Ishikawa (cell line): ENCODE results near the gene TMPRSS4.

Experiments used
- CEBPB ChIP-seq: IDR thresholded peaks from 2 replicates; pipeline ENCODE4 v1.6.1; 2012
- CREB1 ChIP-seq: IDR thresholded peaks from 2 replicates; pipeline ENCODE4 v1.6.1; 2012; ENCODE audit warnings: low read depth
- EGR1 ChIP-seq: IDR thresholded peaks from 2 replicates; pipeline ENCODE4 v1.6.1; 2012
- EP300 ChIP-seq: IDR thresholded peaks from 2 replicates; pipeline ENCODE4 v1.6.1; 2012; ENCODE audit warnings: borderline replicate concordance
- FOXM1 ChIP-seq: IDR thresholded peaks from 2 replicates; pipeline ENCODE4 v1.6.1; 2012; ENCODE audit warnings: low read depth, borderline replicate concordance
- MAX ChIP-seq: IDR thresholded peaks from 2 replicates; pipeline ENCODE4 v1.6.1; 2012
- NFIC ChIP-seq: IDR thresholded peaks from 2 replicates; pipeline ENCODE4 v1.6.1; 2012
- RAD21 ChIP-seq: IDR thresholded peaks from 2 replicates; pipeline ENCODE4 v1.6.1; 2012; ENCODE audit warnings: low read depth
- TAF1 ChIP-seq: IDR thresholded peaks from 2 replicates; pipeline ENCODE4 v1.6.1; 2012; ENCODE audit warnings: low read depth, mild to moderate bottlenecking
- TCF12 ChIP-seq: IDR thresholded peaks from 2 replicates; pipeline ENCODE4 v1.6.1; 2012; ENCODE audit warnings: low read depth
- TEAD4 ChIP-seq: IDR thresholded peaks from 2 replicates; pipeline ENCODE4 v1.6.1; 2012
- USF1 ChIP-seq: IDR thresholded peaks from 2 replicates; pipeline ENCODE4 v1.6.1; 2012
- YY1 ChIP-seq: IDR thresholded peaks from 2 replicates; pipeline ENCODE4 v1.6.1; 2012; ENCODE audit warnings: low read depth
- ZBTB7A ChIP-seq: IDR thresholded peaks from 2 replicates; pipeline ENCODE4 v1.6.1; 2012; ENCODE audit warnings: low read depth
- TF ChIP-seq, protein P1 (sequence below): IDR thresholded peaks from 2 replicates; pipeline ENCODE4 v1.6.1; 2012; ENCODE audit warnings: low read depth, mild to moderate bottlenecking

TMPRSS4 gene

DNA sequence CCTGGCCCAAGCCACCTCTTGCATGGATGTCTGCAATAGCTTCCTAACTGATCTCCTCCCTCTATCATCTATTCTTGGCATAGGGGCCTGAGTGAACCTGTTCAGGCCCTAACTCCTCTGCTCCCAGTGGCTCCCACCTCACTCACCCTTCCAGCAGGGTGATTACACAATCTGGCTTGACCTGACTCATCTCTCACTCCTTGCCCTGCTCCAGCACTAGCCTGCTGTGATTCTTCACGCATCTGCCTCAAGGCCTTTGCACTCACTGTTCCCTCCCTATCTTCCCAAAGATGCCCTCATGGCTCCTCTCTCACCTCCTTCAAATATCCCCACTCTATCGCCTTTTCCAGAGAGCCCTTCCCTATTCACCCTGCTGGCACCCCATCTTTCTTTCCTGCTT is 65.2 kb downstream of the TMPRSS4 start:
- no peak for TF ChIP-seq TEAD4
- TF ChIP-seq EGR1 = no peak
- TF ChIP-seq EP300 = no peak
- TF ChIP-seq ZBTB7A = no peak
- TF ChIP-seq FOXM1 = no peak
- TF ChIP-seq CEBPB = 0 out of 2 replicates have a peak, but pooled peaks have one; percentile 28
- TF ChIP-seq RAD21 = no peak

DNA sequence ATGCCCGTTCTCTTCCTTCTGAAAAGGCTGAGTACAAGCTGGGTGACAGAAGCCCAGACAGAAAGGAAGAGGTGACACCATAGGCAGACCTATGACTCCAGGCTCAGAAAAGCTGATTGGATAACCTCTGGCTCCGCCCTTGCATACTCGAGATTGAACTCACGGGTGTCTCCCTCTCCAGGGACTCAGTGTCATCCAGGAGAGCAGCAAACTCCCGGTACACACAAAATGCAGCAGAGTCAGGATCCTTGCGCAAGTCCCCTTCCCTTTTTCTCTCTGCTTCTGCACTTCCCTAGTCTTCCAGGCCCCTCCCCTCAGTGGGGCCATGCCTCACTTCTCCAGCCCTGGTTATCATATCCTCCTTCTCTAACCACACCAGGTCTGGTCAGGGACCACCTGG is 65.9 kb downstream of the TMPRSS4 start:
- TF ChIP-seq ZBTB7A = no peak
- TF ChIP-seq EGR1 = no peak
- no peak for TF ChIP-seq CEBPB
- TF ChIP-seq TCF12 = no peak

DNA sequence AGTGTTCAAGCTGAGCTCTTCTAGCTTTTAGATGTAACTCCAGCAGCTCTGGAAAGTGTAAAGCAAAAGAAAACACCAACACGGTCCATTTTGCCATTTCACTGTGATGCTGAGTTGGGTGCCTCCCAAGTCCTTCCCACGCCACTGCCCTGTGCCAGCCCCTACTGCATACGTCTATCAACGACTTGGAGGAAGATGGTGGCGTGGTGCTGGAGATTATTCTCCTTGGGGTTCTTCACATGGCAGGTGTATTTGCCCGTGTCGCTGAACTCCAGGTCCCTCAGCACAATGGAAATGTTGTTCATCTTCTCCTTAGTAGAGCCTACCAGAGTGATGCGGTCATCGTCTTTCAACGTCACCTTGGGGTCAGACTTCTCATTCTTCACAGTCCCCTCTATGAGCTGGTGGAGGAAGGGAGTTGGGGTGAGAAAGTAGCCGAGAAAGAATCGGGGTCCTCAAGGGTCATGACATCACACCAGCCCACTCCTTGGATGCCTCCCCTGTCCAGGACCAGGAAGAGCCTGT is 66.8 kb downstream of the TMPRSS4 start:
- TF ChIP-seq EP300 = no peak
- TF ChIP-seq FOXM1 = no peak
- no peak for TF ChIP-seq TAF1
- TF ChIP-seq TEAD4 = no peak
- TF ChIP-seq CEBPB = no peak
- TF ChIP-seq NFIC = no peak
- TF ChIP-seq USF1 = no peak
- TF ChIP-seq CREB1 = no peak
- no peak for TF ChIP-seq TCF12
- no peak for TF ChIP-seq YY1
- TF ChIP-seq ZBTB7A = no peak
- TF ChIP-seq EGR1 = no peak
- TF ChIP-seq, protein P1, sequence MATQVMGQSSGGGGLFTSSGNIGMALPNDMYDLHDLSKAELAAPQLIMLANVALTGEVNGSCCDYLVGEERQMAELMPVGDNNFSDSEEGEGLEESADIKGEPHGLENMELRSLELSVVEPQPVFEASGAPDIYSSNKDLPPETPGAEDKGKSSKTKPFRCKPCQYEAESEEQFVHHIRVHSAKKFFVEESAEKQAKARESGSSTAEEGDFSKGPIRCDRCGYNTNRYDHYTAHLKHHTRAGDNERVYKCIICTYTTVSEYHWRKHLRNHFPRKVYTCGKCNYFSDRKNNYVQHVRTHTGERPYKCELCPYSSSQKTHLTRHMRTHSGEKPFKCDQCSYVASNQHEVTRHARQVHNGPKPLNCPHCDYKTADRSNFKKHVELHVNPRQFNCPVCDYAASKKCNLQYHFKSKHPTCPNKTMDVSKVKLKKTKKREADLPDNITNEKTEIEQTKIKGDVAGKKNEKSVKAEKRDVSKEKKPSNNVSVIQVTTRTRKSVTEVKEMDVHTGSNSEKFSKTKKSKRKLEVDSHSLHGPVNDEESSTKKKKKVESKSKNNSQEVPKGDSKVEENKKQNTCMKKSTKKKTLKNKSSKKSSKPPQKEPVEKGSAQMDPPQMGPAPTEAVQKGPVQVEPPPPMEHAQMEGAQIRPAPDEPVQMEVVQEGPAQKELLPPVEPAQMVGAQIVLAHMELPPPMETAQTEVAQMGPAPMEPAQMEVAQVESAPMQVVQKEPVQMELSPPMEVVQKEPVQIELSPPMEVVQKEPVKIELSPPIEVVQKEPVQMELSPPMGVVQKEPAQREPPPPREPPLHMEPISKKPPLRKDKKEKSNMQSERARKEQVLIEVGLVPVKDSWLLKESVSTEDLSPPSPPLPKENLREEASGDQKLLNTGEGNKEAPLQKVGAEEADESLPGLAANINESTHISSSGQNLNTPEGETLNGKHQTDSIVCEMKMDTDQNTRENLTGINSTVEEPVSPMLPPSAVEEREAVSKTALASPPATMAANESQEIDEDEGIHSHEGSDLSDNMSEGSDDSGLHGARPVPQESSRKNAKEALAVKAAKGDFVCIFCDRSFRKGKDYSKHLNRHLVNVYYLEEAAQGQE = no peak

DNA sequence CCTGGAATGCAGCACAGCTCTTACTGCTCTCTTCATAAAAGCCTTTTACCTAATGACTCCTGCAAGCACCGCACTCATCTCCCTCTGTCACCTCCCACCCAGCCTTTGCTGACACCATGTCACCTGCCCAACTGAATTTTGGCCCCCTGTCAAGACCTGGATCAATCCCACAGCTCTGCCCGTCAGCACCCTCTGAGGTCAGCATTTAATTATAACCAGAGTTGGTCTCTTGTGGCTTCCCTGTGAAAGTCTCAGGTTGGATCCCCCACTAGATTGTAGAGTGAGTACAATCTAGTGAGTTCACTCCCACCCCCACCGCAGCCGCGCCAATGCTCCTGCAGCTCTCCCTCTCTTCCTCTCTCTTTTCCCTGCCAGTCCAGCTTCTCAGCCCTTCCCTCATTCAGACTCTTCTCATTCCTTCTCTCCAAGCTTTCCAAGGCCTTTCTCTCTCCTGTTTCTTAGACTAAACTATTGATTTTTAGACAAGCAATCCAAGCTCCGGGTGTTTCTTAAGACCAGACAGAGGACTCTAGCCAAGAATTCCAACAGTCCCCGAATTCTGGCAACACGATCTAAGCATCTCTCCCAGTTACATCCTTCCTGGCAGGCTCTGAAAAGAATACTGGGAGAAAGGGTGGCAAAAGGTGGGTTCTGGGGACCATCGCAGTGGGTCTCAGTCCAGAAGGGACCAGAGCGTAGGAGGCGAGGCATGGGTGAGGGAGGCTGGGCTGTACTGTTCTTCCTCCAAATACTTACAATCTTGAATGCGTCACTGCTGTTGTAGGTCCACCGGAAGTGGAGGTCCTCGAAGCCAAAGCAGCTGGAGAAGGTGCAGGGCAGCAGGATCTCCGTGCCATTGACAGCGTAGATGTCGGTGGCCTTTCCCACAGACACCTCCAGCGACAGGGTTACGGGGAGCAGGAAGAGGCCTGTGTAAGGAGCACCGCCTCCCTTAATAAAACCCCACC is 67.7 kb downstream of the TMPRSS4 start:
- TF ChIP-seq NFIC (no peak), YY1 (no peak), CEBPB (no peak), TEAD4 (no peak), TCF12 (no peak), ZBTB7A (no peak), MAX (no peak), USF1 (no peak), CREB1 (no peak), RAD21 (no peak), FOXM1 (no peak), EP300 (no peak), EGR1 (no peak)
- TF ChIP-seq, protein P1 = no peak

DNA sequence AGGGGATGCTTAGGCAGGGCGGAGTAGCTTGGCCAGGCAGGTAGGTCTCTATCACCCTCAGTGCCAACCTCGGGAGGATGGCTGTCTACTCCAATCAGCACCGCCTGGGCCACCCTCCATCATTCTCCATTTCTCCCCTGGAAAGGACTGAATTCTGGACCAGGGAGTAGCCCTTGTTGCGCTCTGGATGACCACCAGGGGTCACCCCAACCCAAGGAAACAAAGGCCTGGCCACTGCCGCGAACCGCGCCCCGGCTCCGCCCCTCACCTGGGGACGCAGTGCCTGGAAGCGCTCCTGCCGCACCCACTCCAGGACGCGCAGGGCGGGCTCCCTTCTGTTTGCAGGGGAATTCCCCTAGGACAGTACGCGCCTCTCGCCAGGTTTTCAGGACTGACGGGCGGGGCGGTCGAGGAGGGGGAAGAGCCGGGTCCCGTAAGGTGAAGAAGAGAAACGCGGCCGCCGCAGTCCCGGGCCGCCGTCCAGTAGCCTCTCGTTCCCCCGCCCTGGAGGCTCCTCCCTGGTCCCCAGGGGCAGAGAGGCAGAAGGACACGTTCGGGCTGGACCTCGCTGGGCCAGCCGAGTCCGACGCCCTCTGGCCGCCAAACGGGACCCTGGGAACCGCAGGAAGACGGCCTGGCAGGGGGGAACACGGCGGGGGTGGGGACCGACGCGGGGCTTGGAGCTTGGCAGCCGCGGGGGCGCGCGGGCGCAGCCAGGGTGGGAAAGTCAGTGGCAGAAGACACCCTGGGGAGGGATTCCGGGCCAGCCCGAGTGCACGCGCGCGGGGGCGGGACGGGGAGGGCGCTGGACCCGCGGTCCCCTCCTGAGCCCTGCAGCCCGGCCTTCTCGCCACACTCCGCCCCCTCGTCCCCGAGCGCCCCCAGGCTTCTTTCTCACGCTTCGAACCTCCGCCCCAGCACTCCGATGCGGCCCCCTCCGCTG is 68.7 kb downstream of the TMPRSS4 start:
- TF ChIP-seq TAF1 (no peak), EGR1 (peak; percentile 44; the same call in 1 of the 2 replicates), TCF12 (peak; percentile 44; the same call in 1 of the 2 replicates), YY1 (0 out of 2 replicates have a peak, but pooled peaks have one; percentile 35), RAD21 (peak; percentile 96), MAX (peak; percentile 39; the same call in 1 of the 2 replicates), EP300 (peak; percentile 27; the same call in 1 of the 2 replicates), TEAD4 (no peak), FOXM1 (no peak), ZBTB7A (no peak)
- TF ChIP-seq, protein P1 = no peak
